ENCODE measurements around the gene PRSS12. TPM values are rescaled to one million over a fixed set of nuclear protein-coding genes. Genes with fewer than 3 reads are reported as not detected.

PRSS12 gene
- total and polyA plus RNA-seq, 7 donors, result 0.28 to 16.1 (median 1.3) TPM

GRCh38 chr4:118388606-118389005 is 35.8 kb upstream of the PRSS12 start:
- intact Hi-C loops (cut with DNase I), result no loop called here
- no peak for DNase-seq
- H3K27ac ChIP-seq, result no peak overlapping the region
- no peaks in the 10 kb centered on the region for H3K4me1 ChIP-seq
- 80 to 81% methylated on average over 6 of the region's 6 CpGs for WGBS, 2 donors
- no peaks in the 10 kb centered on the region for H3K27me3 ChIP-seq
- no peaks in the 10 kb centered on the region for H3K9me3 ChIP-seq
- no peak overlapping the region for H3K4me3 ChIP-seq
- no peaks in the 10 kb centered on the region for H3K36me3 ChIP-seq
- TF ChIP-seq CTCF (IDR thresholded peaks at IDR 0.05), result no peak
- TF ChIP-seq EP300 (IDR thresholded peaks at IDR 0.05), result no peak
- TF ChIP-seq POLR2AphosphoS5 (IDR thresholded peaks at IDR 0.05), result no peak
- no peak for TF ChIP-seq POLR2A (IDR thresholded peaks at IDR 0.05)

- Histone ChIP-seq H3K36me3 (no peaks in the 10 kb centered on the region), H3K27me3 (no peaks in the 10 kb centered on the region), H3K4me3 (no peak overlapping the region), H3K27ac (no peak overlapping the region), H3K4me1 (no peaks in the 10 kb centered on the region), H3K9me3 (no peaks in the 10 kb centered on the region)
- intact Hi-C loops (cut with DNase I), result no loop called here
- no peak for DNase-seq
- WGBS, 2 donors, result 78% methylated on average over 3 of the region's 3 CpGs
- TF ChIP-seq EP300 (IDR thresholded peaks at IDR 0.05), result no peak
- TF ChIP-seq POLR2AphosphoS5 (IDR thresholded peaks at IDR 0.05), result no peak
- TF ChIP-seq CTCF (IDR thresholded peaks at IDR 0.05), result no peak
- no peak for TF ChIP-seq POLR2A (IDR thresholded peaks at IDR 0.05)
Observed at GRCh38 chr4:118381902-118382301, 29.1 kb upstream of the PRSS12 start.

- no peaks in the 10 kb centered on the region for H3K27me3 ChIP-seq
- intact Hi-C loops (cut with DNase I), result no loop called here
- no peak for DNase-seq
- no peaks in the 10 kb centered on the region for H3K4me1 ChIP-seq
- TF ChIP-seq EP300 (IDR thresholded peaks at IDR 0.05), result no peak
- TF ChIP-seq POLR2A (IDR thresholded peaks at IDR 0.05), result no peak
- TF ChIP-seq POLR2AphosphoS5 (IDR thresholded peaks at IDR 0.05), result no peak
- no peak for TF ChIP-seq CTCF (IDR thresholded peaks at IDR 0.05)
- no peaks in the 10 kb centered on the region for H3K36me3 ChIP-seq
- H3K4me3 ChIP-seq, result no peak overlapping the region
- 88 to 89% methylated on average over 4 of the region's 4 CpGs for WGBS, 2 donors
- no peaks in the 10 kb centered on the region for H3K9me3 ChIP-seq
- no peak overlapping the region for H3K27ac ChIP-seq
Observed at GRCh38 chr4:118373614-118374255, 20.9 kb upstream of the PRSS12 start.

- 78 to 81% methylated on average over 4 of the region's 4 CpGs for WGBS, 2 donors
- H3K4me3 ChIP-seq, result no peak overlapping the region
- TF ChIP-seq CTCF (IDR thresholded peaks at IDR 0.05), result no peak
- TF ChIP-seq EP300 (IDR thresholded peaks at IDR 0.05), result no peak
- no peak for TF ChIP-seq POLR2AphosphoS5 (IDR thresholded peaks at IDR 0.05)
- no peak for TF ChIP-seq POLR2A (IDR thresholded peaks at IDR 0.05)
Observed at GRCh38 chr4:118372251-118372650, 19.4 kb upstream of the PRSS12 start.

GRCh38 chr4:118369231-118369630 is 16.4 kb upstream of the PRSS12 start:
- intact Hi-C loops (cut with DNase I), result no loop called here
- 80 to 82% methylated on average over 6 of the region's 6 CpGs for WGBS, 2 donors
- Histone ChIP-seq H3K36me3 (no peaks in the 10 kb centered on the region), H3K4me3 (no peak overlapping the region), H3K27me3 (no peaks in the 10 kb centered on the region), H3K27ac (no peak overlapping the region), H3K4me1 (no peaks in the 10 kb centered on the region), H3K9me3 (no peaks in the 10 kb centered on the region)
- no peak for DNase-seq
- TF ChIP-seq EP300 (IDR thresholded peaks at IDR 0.05) (no peak), CTCF (IDR thresholded peaks at IDR 0.05) (no peak), POLR2A (IDR thresholded peaks at IDR 0.05) (no peak), POLR2AphosphoS5 (IDR thresholded peaks at IDR 0.05) (no peak)

More at GRCh38 chr4:118372251-118372650, 19.4 kb upstream of the PRSS12 start:
- Histone ChIP-seq H3K4me1 (no peaks in the 10 kb centered on the region), H3K9me3 (no peaks in the 10 kb centered on the region), H3K36me3 (no peaks in the 10 kb centered on the region), H3K27me3 (no peaks in the 10 kb centered on the region), H3K27ac (no peak overlapping the region)
- DNase-seq, result no peak
- intact Hi-C loops (cut with DNase I), result no loop called here
